Right ventricle myocardium superior (tissue), 1 donor: Measurements from ENCODE around the gene RIC3. TPM values are rescaled to one million over a fixed set of nuclear protein-coding genes. Genes with fewer than 3 reads are reported as not detected.

Experiments used
- ATAC-seq: fragments of 200-7000 bp; cut with Tn5 transposase; one replicate; pipeline ENCODE4 v1.9.1; 2020; ENCODE audit warnings: mild to moderate bottlenecking; ENCODE audit not compliant: poor library complexity
- DNase-seq: peaks from one replicate; pipeline ENCODE4 v3.0.0-alpha.2; 2020
- intact Hi-C: fragments of 100-400 bp; cut with DNase I; formaldehyde crosslinking; loops from one replicate; pipeline ENCODE4 v1.11.2; 2022
- long read RNA-seq: library from polyadenylated mRNA; unstranded; transcript quantifications from one replicate; pipeline ENCODE4 v2.0.0, GENCODE V29; 2021
- total RNA-seq: library from RNA; stranded (reverse); fragmentation: NEBNext Ultra II Directional; extraction: Animal tissue kit (Norgen Biotek cat#: 25700); gene quantifications from one replicate; pipeline ENCODE4 v1.2.1, GENCODE V29; 2021
- donor health status: DM: no; HTN: yes; CAD: no; lungs with severe emphysema.

The RIC3 gene
- total RNA-seq, result 11.1 TPM
- long read RNA-seq, full-length matches to known transcripts, result 28 of 38 reads
- long read RNA-seq, partial matches to known transcripts, result 1 of 38 reads
- long read RNA-seq, other reads (novel, unspliced or antisense), result 9 of 38 reads

GRCh38 chr11:8168485-8169257, at the start of gene RIC3:
Gene RIC3, minus strand, starts transcription at chr11:8169025. Its CDS starts 36 bp downstream, at chr11:8168989.
- intact Hi-C loops, result no loop called here
- peak; percentile 67 for DNase-seq
- ATAC-seq, result peak; percentile 95

GRCh38 chr11:8218409-8218808, 49.6 kb upstream of the RIC3 start:
- no peak for ATAC-seq
- DNase-seq, result no peak
- intact Hi-C loops, result no loop called here

DNA sequence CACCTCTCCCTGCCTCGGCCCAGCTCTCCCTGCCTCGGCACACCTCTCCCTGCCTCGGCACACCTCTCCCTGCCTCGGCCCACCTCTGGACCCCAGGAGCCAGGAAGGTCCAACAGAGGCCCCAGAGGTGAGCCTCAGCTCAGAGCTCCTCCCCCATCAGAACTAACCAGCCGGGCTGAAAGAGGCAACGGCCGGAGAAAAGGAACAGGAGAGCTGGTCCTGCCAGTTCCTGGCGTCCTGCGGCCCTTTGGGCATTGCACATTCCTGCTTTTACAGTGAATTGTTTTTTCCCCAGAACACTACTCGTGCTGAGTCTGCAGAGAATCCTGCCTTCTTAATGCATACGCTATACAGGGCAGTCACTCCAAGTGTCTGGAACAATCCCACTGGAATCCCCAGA, 49.1 kb upstream of the RIC3 start:
- ATAC-seq (no peak), DNase-seq (no peak)
- intact Hi-C loops, result no loop called here

- no peak for DNase-seq
- no peak for ATAC-seq
- intact Hi-C loops, result no loop called here
These were observed 48.3 kb upstream of the RIC3 start for GRCh38 chr11:8217136-8217535.

DNA sequence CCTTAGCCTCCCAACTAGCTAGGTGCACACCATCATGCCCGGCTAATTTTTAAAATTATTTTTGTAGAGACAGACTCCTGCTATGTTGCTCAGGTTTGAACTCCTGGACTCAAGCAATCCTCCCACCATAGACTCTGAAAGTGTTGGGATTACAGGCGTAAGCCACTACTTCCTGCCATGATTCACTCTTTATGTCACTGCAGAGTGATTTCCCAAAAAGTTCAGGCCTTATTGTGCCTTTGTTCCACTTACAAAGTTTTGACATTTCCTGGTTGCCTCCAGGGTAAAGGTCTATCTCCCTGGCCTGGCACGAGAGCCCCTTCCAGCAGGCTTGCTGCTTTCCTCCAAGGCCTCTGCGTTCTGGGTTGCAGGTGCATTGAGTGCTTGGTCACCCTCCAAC, 44.6 kb upstream of the RIC3 start:
- ATAC-seq (no peak), DNase-seq (no peak)
- intact Hi-C loops, result no loop called here

GRCh38 chr11:8209208-8209807, 40.5 kb upstream of the RIC3 start:
- DNase-seq (peak; percentile 76), ATAC-seq (no peak)
- intact Hi-C loops, result no loop called here

DNA sequence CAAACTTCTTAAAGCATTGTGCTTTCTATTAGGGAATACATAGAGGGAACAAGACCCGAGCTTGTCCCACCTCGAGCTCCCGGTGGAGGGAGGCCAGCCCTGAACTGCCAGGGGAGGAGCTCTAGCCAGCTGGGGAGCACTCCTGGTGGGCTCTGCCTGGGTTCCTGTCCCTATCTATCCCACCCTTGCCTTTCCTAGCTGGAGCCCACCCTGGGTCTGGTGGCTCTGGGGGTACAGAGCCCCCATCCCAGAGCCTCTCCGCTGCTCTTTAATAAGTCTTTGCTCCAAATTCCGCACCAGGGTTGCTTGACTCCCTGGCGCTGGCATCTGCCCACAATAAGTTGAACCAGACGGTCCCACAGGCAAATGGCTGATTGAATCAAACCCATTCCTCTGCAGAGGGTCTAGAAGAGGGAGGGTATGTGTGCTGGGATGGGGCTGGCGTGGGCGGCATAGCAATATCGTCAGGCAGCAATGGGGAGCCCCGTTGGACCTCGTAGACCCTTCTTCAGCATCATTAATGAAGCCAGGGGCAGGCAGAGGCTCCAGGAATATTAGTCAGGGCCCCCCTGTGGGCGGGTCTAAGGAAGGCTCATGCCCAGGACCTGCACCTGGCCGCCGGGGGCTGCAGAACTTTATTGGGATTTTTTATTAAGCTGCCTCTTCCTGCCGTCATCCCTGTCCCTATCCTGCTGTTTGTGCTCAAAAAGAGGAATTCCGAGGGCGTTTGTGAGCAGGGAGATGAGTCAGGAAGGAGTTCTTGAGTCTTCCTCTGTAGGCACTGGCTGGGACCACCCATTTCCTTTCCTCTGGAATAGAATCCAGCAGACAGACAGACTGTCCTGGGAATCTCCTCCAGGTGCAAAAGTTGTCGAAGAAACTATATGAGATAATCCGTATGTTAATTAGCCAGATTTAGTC, 38.5 kb upstream of the RIC3 start:
- intact Hi-C loops, result no loop called here
- no peak for ATAC-seq

DNA sequence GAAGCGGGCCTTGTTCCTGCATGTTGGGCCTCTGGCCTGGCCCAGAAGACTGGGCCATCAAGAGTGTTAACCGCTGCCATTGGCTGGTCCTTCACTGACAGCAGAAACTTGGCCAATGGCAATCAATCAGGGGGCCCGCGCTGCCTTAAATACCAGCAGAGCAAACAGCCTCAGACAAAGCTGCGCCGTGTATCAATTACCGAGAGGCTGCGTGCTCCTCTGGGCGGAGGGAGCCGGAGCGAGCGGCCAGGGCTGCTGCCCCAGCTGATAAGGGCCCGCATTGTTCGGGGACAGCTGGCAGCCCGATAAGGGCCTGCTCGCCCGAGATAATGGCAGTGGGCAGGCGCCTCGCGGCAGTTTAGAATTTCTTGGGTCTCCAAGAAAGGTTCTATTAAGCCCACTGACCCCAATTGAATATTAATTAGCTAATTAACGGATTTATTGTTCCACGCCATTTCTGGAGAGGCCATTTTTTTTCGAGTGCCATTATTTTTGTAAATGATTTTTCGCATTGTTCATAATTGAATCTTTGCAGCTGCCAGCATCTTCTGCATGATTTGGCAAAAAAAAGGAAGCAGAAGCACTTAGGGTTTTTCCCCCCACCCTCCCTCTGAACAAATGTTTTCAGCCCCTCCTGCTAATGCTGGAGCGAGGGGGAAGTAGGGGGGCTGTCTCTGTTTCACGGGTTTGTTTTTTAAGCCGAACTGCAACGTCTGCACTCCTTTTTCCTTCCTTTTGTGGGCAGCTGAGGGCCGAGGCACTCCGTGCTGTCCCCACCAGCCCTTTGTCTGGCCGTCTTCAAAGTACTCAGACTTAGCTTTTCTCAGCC, 37.6 kb upstream of the RIC3 start:
- intact Hi-C loops, result no loop called here
- ATAC-seq (peak; percentile 74), DNase-seq (peak; percentile 69)

More for the DNA sequence above, 38.5 kb upstream of the RIC3 start:
- DNase-seq, result no peak

DNA sequence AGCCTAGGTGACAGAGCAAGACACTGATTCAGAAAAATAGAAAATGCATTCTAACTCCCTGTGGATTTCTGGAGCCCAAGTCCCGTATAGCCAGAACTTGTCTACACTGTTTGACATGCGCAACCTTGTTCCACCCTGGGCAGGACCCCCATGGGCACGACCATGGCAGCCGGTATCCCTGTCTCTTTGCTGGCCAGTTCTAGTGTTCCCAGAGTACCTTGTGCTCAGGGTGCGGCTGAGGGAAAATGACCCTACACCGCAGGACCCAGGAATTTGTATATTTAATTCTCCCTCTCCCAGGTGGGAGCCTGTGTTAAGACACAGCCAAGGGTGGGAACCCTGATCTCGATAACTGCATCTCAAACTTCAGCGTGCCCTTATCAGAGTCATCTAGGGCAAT, 36.7 kb upstream of the RIC3 start:
- intact Hi-C loops, result no loop called here
- DNase-seq (no peak), ATAC-seq (no peak)

DNA sequence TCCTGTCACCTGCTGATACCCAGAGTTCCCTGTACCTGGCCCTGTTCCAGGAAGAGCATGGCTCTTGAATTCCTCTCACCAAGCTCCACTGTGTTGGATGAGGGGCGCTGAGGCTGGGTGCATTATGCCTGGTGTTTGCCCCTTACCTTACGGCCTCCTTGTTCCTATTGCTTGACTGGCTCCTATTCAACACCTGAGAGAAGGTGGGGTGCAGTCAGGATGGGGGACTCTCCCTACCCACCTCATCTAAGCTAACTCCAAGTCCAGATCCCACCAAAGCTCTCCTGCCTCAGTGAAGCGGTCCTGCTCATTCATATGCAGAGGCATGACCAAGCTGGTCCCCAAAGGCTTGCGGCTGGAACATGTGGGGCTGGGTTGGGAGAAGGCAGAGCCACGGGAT, 35.8 kb upstream of the RIC3 start:
- no peak for ATAC-seq
- no peak for DNase-seq
- intact Hi-C loops, result no loop called here

DNA sequence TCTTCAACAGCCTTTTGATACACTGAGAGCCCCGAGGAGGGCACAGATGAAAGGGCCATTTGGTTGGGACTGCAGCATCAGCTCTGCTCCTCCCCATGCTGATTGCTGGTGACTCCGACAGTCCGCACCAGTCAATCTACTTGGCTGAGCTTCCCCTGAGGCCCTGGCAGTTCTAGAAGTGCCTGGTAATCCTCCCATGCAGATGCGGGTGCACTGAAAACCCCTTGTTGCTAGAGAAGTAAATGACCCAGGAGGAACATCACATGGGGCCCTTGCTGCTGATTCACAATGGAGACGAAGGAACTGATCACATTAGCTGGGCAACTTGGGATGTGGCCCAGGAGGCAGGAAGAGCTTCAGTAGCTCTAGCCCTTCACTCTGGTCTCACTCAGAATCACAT, 35.2 kb upstream of the RIC3 start:
- ATAC-seq (no peak), DNase-seq (no peak)
- intact Hi-C loops, result no loop called here

- DNase-seq (no peak), ATAC-seq (no peak)
- intact Hi-C loops, result no loop called here
These were observed 34.5 kb upstream of the RIC3 start for GRCh38 chr11:8203414-8203715.

DNA sequence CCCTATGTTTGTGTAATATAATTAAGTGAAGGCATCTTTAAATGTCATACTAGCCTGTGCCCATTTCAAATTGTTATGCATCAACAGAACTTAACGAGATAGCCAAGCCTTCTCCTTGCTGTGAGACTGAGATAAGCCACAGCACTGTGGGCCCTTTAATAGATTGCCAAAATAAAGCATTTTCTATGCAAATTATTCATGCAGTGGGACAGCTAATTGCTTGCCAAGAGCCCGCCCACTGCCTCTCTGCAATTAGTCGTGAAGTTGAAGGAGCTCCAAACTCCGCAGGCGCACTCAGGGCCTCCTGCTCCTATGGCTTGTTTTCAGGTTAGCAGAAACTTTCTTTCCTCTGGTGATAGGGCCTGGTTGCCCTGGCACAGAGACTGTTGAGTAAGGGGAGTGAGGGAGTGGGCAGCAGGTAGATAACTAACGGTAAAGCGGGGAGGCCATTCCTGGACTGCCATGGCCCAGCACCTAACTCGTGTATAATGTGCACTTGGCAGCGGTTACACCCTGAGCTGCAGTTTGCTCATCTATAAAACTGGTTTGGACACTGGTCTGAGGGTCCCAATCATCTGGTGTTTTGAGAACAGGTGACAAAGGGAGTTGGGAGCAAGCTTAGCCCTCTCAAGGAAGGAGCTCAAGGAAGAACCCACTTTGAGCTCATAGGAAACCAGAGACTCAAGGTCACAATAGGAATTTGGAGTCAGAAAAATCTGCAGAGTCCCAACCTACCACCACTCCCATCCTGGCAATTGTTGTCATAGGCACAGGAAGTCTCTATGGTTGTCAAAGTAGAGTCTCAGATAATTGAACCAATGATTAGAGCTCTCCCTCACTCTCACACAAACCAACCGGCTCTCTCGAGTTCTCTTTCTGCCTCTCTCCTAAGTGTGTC, 33.9 kb upstream of the RIC3 start:
- ATAC-seq (no peak), DNase-seq (no peak)
- intact Hi-C loops, result no loop called here

DNA sequence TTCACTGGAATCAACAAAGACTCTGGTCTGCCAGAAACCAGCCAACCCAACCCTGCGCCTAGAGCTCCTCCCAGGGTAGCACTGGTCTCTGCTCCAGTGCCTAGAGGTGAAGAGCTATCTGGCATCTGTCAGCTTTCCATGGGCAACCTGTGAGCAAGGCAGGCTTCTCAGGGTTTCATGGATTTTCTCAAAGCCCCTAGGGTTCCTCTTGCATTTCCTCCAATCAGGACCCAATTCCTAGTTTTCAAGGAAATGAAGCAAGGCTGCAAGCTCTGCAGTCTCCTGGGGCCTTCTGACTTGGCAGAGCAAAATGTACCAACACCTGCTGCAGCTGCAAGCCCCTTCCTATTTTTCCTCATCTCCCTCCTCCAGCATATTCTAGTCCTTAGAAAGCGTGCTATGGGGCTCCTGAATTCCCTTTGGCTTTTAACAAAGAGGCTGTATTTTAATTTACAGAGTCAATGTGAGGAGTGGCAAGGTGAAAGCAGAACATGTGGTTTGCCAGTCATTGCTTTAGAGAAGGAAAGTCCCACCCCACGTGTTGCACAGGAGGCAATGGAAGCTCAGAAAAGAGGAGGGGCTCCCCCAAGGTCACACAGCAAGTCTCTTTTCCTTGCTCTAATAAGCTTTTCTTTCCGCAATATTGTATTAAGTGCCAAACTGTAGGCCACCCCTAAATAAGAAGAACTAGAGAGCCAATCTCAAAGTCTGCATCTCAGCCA, 33.0 kb upstream of the RIC3 start:
- DNase-seq (no peak), ATAC-seq (peak; percentile 21)
- intact Hi-C loops, result no loop called here

GRCh38 chr11:8199676-8200075, 30.9 kb upstream of the RIC3 start:
- DNase-seq, result no peak
- intact Hi-C loops, result no loop called here
- no peak for ATAC-seq

DNA sequence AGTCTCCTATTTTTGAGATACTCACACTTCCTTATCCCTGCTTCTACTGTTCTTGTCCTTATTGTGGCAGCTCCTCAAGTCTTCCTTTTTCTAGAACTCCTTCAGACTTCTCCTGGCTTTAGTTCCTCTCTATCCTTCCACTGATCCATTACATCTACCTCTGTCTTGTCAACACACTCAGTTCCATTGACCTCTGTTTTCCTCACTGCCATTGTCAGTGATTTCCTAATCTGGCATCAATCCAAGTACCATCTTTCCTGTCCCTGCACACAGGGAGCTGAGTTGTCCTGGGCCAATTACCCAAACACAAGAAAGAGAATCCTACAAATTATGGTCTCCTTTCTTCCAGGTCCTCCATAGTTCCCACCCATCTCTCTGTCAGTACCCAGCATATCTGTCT, 27.9 kb upstream of the RIC3 start:
- DNase-seq (no peak), ATAC-seq (no peak)
- intact Hi-C loops, result no loop called here

DNA sequence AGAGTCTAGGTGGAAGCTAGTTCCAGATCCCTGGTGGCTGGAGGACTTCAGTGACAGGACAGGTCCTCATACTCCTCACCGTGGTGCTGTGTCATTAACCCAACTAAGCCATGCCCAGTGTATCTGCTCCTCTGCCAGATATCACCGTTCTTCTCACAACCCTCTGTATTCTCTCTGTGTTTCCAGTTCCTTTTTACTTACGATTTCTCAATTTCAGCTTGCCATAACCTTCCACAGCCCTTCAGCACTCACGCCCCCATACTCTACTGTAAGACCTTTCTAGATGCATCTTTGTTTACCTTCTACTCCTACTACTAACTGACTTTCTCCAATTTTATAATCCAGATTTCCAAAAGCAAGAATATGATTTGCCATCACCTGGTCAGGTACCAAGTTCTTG, 26.1 kb upstream of the RIC3 start:
- no peak for DNase-seq
- intact Hi-C loops, result no loop called here
- ATAC-seq, result no peak
